ENCODE measurements around the gene CDT1.
"Not testable (repeated sequence)": the region's sequence is repeated elsewhere in the genome, so short reads cannot be mapped to it uniquely, and the experiment has no call there.

CDT1 gene

GRCh38 chr16:88785106-88785924, 18.3 kb upstream of the CDT1 start, which contains the start of gene PIEZO1:
Gene PIEZO1 (minus strand): TSS chr16:88785220. CDS start chr16:88784964, 256 bp downstream.
- H3K4me1 ChIP-seq, result peaks cover 0 to 45% (median 33%) of the 10 kb centered on the region in 4 donors
- intact Hi-C loops (cut with DNase I; ENCODE audit: low total_unique reads), result loop anchor here (2.0 to 10.0 kb wide), 2 partner anchors 49 to 341 kb away; no protein-coding TSS in a partner anchor

GRCh38 chr16:88787579-88788314, 15.8 kb upstream of the CDT1 start:
- no peak for DNase-seq
- peaks cover 0 to 25% of the 10 kb centered on the region in 2 donors for H3K27me3 ChIP-seq
- intact Hi-C loops (cut with DNase I; ENCODE audit: low total_unique reads), result loop anchor here (10.0 kb wide), 1 partner anchor 343 kb away; no protein-coding TSS in a partner anchor

More at GRCh38 chr16:88785106-88785924, 18.3 kb upstream of the CDT1 start, which contains the start of gene PIEZO1:
- Histone ChIP-seq H3K27ac (peak within 1 kb of the TSS; percentile 87 to 90), H3K4me3 (peak within 1 kb of the TSS; percentile 76 to 96), H3K27me3 (peaks cover 0 to 4% of the 10 kb centered on the region in 2 donors), H3K36me3 (no peaks in the 10 kb centered on the region), H3K9me3 (no peaks in the 10 kb centered on the region)
- TF ChIP-seq, protein P1, sequence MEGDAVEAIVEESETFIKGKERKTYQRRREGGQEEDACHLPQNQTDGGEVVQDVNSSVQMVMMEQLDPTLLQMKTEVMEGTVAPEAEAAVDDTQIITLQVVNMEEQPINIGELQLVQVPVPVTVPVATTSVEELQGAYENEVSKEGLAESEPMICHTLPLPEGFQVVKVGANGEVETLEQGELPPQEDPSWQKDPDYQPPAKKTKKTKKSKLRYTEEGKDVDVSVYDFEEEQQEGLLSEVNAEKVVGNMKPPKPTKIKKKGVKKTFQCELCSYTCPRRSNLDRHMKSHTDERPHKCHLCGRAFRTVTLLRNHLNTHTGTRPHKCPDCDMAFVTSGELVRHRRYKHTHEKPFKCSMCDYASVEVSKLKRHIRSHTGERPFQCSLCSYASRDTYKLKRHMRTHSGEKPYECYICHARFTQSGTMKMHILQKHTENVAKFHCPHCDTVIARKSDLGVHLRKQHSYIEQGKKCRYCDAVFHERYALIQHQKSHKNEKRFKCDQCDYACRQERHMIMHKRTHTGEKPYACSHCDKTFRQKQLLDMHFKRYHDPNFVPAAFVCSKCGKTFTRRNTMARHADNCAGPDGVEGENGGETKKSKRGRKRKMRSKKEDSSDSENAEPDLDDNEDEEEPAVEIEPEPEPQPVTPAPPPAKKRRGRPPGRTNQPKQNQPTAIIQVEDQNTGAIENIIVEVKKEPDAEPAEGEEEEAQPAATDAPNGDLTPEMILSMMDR (IDR thresholded peaks at IDR 0.05), result peak; percentile 89 to 94
- peak; percentile 57 to 84 for DNase-seq

GRCh38 chr16:88788749-88789148, 14.8 kb upstream of the CDT1 start:
- H3K27ac ChIP-seq, H3K9me3 ChIP-seq, DNase-seq, H3K4me3 ChIP-seq, H3K36me3 ChIP-seq: not testable (repeated sequence)
- intact Hi-C loops (cut with DNase I; ENCODE audit: low total_unique reads), result loop anchor here (10.0 kb wide), 1 partner anchor 344 kb away; no protein-coding TSS in a partner anchor
- H3K4me1 ChIP-seq, result peaks cover 0 to 18% (median 5%) of the 10 kb centered on the region in 4 donors
- H3K27me3 ChIP-seq, result peaks cover 0 to 34% of the 10 kb centered on the region in 2 donors

More at GRCh38 chr16:88787579-88788314, 15.8 kb upstream of the CDT1 start:
- Histone ChIP-seq H3K4me3 (no peak overlapping the region), H3K36me3 (no peaks in the 10 kb centered on the region), H3K4me1 (peaks cover 0 to 27% (median 14%) of the 10 kb centered on the region in 4 donors), H3K27ac (no peak overlapping the region), H3K9me3 (no peaks in the 10 kb centered on the region)
- TF ChIP-seq, protein P1 (IDR thresholded peaks at IDR 0.05), result no peak

- no peaks in the 10 kb centered on the region for H3K9me3 ChIP-seq
- peaks cover 0 to 38% of the 10 kb centered on the region in 2 donors for H3K27me3 ChIP-seq
- TF ChIP-seq, protein P1 (IDR thresholded peaks at IDR 0.05), result no peak
- no peaks in the 10 kb centered on the region for H3K36me3 ChIP-seq
- H3K27ac ChIP-seq, result no peak overlapping the region
- DNase-seq, result no peak
- H3K4me3 ChIP-seq, result no peak overlapping the region
- intact Hi-C loops (cut with DNase I; ENCODE audit: low total_unique reads), result loop anchor here (10.0 kb wide), 1 partner anchor 345 kb away; no protein-coding TSS in a partner anchor
- peaks cover 0 to 10% (median 2%) of the 10 kb centered on the region in 4 donors for H3K4me1 ChIP-seq
Measured at GRCh38 chr16:88789594-88789993, 14.0 kb upstream of the CDT1 start.

- TF ChIP-seq, protein P1 (IDR thresholded peaks at IDR 0.05), result no peak
- no peaks in the 10 kb centered on the region for H3K9me3 ChIP-seq
- intact Hi-C loops (cut with DNase I; ENCODE audit: low total_unique reads), result no loop called here
- H3K4me1 ChIP-seq, result peaks cover 0 to 6% (median 1%) of the 10 kb centered on the region in 4 donors
- H3K27me3 ChIP-seq, result peaks cover 0 to 46% of the 10 kb centered on the region in 2 donors
- H3K36me3 ChIP-seq, result no peaks in the 10 kb centered on the region
- peak in 1 of 2 donors; percentile 73 for DNase-seq
- H3K4me3 ChIP-seq, result no peak overlapping the region
- H3K27ac ChIP-seq, result no peak overlapping the region
Measured at GRCh38 chr16:88790312-88791211, 13.0 kb upstream of the CDT1 start.

All from tibial artery (tissue), 4 donors.